GM21447 (cell line): ENCODE data around the gene LCE1B.

Experiments
- ATAC-seq: cut with Tn5 transposase; IDR thresholded peaks from one replicate; pipeline ENCODE4 v1.9.1; 2021; ENCODE audit not compliant: unreplicated experiment

The LCE1B gene

GRCh38 chr1:152860129-152860528 is 48.4 kb downstream of the LCE1B start:
- ATAC-seq, result no peak

- no peak for ATAC-seq
Measured at GRCh38 chr1:152861374-152861773, 49.6 kb downstream of the LCE1B start.
